OCI-LY3 (cell line): ENCODE results near the gene BAIAP3.

Experiments
- H2AFZ ChIP-seq: fragments of 200-600, 300-600 bp; shearing (Covaris generic); 2 replicates; pipeline ENCODE4 v1.6.0; 2014; ENCODE audit warnings: antibody characterized with exemption, low read depth, low read length
- H3K27ac ChIP-seq: fragments of 200-600, 300-600 bp; sonication (generic); 2 replicates; pipeline ENCODE4 v1.5.1; 2014; ENCODE audit warnings: mild to moderate bottlenecking, low read length, moderate library complexity, mixed read lengths
- H3K27me3 ChIP-seq: fragments of 200-600, 300-600 bp; sonication (generic); 2 replicates; pipeline ENCODE4 v1.6.1; 2014; ENCODE audit warnings: low read depth, low read length, mixed read lengths
- H3K36me3 ChIP-seq: fragments of 200-600, 300-600 bp; sonication (generic); replicated peaks from 2 replicates; pipeline ENCODE3; 2014; ENCODE audit warnings: low read depth, low read length, mixed read lengths
- H3K4me1 ChIP-seq: fragments of 300-600, 200-600 bp; sonication (generic); 2 replicates; pipeline ENCODE4 v1.6.1; 2014; ENCODE audit warnings: low read length, mixed read lengths
- H3K4me2 ChIP-seq: fragments of 200-600, 300-600 bp; sonication (generic); 2 replicates; pipeline ENCODE4 v1.6.1; 2014; ENCODE audit warnings: low read length, mixed read lengths
- H3K4me3 ChIP-seq: fragments of 300-600, 200-600 bp; sonication (generic); 2 replicates; pipeline ENCODE4 v1.5.1; 2014; ENCODE audit warnings: antibody characterized with exemption, mild to moderate bottlenecking, low read length, moderate library complexity
- H3K79me2 ChIP-seq: fragments of 300-600, 200-600 bp; shearing (Covaris generic); 2 replicates; pipeline ENCODE4 v1.6.1; 2014; ENCODE audit warnings: mild to moderate bottlenecking, low read length, mixed read lengths
- H3K9ac ChIP-seq: fragments of 300-600, 200-600 bp; shearing (Covaris generic); 2 replicates; pipeline ENCODE4 v1.6.0; 2014; ENCODE audit warnings: mild to moderate bottlenecking, low read length, moderate library complexity
- H3K9me3 ChIP-seq: fragments of 200-600, 300-600 bp; shearing (Covaris generic); 2 replicates; pipeline ENCODE4 v1.6.1; 2014; ENCODE audit warnings: low read length, mixed read lengths; ENCODE audit not compliant: insufficient read depth
- H4K20me1 ChIP-seq: fragments of 200-600, 300-600 bp; sonication (generic); 2 replicates; pipeline ENCODE4 v1.6.1; 2016; ENCODE audit warnings: low read length, mixed read lengths; ENCODE audit not compliant: insufficient read depth
- EZH2phosphoT487 ChIP-seq: fragments of 200-600 bp; shearing (Covaris generic); IDR thresholded peaks from 2 replicates; pipeline ENCODE4 v1.6.1; 2018; ENCODE audit warnings: antibody characterized with exemption, mixed run types, low read depth
- TF ChIP-seq, protein P1 (sequence below): fragments of 200-600, 300-600 bp; sonication (generic); IDR thresholded peaks from 2 replicates; pipeline ENCODE4 v1.5.1; 2014; ENCODE audit warnings: antibody characterized with exemption, low read length, low read depth

BAIAP3 gene

DNA sequence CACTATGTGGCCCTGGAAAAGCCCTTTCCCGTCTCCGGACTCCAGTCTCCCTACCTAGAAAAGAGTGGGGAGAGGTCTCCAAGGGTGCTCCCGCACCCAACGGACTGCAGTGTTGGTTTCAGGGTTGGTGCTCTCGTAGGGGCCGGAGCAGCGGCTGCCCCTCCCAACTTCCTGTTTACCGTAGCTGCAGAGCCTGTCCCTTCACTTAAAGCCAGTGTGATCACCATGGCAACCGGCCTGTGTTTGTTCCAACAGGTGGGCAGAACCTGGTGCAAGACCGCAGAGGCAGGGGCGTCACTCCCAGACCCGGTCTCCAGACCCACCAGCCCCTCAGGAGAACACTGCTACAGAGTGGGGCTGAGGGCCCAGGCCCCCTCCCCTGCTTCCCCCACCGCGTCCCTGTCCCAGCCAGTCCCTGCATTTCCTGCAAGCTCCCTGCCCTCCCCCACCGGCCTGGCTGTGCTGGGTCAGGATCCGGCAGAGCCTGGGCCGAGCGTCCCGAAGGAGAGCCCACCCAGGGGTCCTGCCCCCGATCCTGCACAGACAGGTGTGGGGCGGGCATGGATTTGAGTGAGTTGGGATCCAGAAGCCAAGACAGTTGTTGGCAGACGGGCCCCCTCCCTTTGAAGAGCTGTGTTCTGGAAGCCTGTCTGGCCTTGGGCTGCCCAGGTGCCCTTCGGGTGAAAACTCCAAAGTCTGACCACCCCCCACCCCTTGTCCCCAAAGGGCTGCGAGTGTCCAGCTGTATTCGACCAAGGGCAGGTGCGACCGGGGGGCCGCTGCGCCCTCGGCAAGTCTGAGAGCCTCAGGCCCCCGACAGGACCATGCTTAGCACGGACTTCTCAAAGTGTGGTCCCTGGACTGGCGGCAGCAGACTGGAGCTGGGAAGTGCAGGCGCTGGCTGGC is 1.5 kb upstream of the BAIAP3 start:
- Histone ChIP-seq H2AFZ (no peak overlapping the region), H3K27ac (no peak overlapping the region), H3K36me3 (no peaks in the 10 kb centered on the region), H3K4me1 (peaks cover 18% of the 10 kb centered on the region), H3K4me3 (peak overlapping the region; percentile 16; the same call in 1 of the 2 replicates), H3K9me3 (no peaks in the 10 kb centered on the region), H4K20me1 (no peaks in the 10 kb centered on the region), H3K4me2 (peak overlapping the region; percentile 42), H3K79me2 (no peaks in the 10 kb centered on the region), H3K27me3 (peaks cover 11% of the 10 kb centered on the region; the same call in 1 of the 2 replicates), H3K9ac (no peak overlapping the region)
- no peak for TF ChIP-seq EZH2phosphoT487
- TF ChIP-seq, protein P1, sequence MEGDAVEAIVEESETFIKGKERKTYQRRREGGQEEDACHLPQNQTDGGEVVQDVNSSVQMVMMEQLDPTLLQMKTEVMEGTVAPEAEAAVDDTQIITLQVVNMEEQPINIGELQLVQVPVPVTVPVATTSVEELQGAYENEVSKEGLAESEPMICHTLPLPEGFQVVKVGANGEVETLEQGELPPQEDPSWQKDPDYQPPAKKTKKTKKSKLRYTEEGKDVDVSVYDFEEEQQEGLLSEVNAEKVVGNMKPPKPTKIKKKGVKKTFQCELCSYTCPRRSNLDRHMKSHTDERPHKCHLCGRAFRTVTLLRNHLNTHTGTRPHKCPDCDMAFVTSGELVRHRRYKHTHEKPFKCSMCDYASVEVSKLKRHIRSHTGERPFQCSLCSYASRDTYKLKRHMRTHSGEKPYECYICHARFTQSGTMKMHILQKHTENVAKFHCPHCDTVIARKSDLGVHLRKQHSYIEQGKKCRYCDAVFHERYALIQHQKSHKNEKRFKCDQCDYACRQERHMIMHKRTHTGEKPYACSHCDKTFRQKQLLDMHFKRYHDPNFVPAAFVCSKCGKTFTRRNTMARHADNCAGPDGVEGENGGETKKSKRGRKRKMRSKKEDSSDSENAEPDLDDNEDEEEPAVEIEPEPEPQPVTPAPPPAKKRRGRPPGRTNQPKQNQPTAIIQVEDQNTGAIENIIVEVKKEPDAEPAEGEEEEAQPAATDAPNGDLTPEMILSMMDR: no peak

DNA sequence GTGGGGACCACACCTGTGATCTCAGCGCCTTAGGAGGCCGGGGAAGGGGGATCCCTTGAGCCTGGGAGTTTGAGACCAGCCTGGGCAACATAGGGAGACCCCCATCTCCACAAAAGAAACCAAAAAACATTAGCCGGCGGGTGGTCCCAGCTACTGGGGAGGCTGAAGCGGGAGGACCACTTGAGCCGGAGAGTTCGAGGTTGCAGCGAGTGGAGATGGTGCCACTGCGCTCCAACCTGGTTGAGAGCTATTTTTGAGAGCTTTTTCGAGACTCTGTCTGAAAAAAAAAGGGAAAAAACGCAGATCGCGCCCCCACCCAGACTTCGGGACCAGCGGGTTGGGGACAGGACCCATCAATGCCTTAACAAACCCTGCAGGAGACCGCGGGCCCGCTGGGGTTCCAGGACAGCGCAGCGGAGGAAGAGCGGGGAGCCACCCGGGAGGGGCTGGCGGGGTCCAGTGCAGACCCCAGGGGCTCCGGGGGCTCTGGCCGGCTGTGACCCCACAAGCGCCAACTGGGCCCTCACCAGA is 762 bp upstream of the BAIAP3 start:
- Histone ChIP-seq H3K27ac (no peak overlapping the region), H3K9ac (no peak overlapping the region), H2AFZ (no peak overlapping the region), H3K4me2 (no peak overlapping the region), H4K20me1 (no peaks in the 10 kb centered on the region), H3K4me3 (no peak overlapping the region), H3K79me2 (no peaks in the 10 kb centered on the region), H3K36me3 (no peaks in the 10 kb centered on the region), H3K27me3 (peaks cover 15% of the 10 kb centered on the region; the same call in 1 of the 2 replicates), H3K9me3 (no peaks in the 10 kb centered on the region), H3K4me1 (peaks cover 19% of the 10 kb centered on the region)
- TF ChIP-seq EZH2phosphoT487: no peak
- TF ChIP-seq, protein P1: no peak

DNA sequence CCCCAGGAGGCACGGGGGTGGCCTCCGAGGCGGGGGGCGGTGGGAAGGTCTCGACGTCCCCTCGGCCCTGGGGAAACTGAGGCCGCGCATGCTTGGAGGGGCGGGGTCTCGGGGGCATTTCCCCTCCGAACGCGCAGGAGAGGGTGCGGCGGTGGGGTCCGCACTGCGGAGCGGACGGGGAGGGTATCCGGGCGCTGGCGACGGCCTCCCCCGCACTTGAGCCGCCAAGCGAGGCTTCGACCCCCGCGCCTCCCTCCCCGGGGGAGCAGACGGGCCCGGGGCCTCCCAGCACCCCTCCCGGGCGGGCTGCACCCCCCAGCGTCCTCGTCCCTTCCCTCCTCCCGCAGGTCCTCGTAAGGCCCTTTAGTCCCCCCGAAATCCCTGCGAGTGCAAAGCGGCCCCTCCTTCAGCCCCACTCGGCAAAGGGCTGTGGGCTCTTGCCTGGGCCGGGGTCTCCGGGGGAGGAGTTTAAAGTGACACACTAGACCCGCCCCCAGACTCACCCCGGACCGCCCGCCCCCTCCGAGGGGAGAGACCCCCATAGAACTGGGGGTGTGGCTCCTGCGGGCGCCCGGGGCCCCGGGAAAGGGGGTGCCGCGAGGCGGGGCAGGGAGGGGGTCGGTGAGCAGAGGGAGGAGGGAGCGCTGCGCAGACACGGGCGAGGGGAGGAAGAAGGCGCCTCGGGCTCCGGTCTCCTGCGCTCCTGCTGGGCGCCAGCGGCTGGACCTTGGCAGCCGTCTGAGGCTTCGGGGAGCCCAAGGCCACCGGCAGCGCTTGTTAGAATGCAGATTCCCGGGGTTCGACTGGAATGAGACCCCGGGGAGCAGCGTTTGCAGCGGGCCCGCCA is 632 bp downstream of the BAIAP3 start:
- Histone ChIP-seq H3K4me1 (peaks cover 31% of the 10 kb centered on the region), H3K27ac (no peak overlapping the region), H3K36me3 (no peaks in the 10 kb centered on the region), H3K4me3 (no peak overlapping the region), H3K9ac (no peak overlapping the region), H3K27me3 (peaks cover 15% of the 10 kb centered on the region; the same call in 1 of the 2 replicates), H3K79me2 (no peaks in the 10 kb centered on the region), H3K9me3 (no peaks in the 10 kb centered on the region), H4K20me1 (no peaks in the 10 kb centered on the region), H2AFZ (no peak overlapping the region), H3K4me2 (no peak overlapping the region)
- no peak for TF ChIP-seq EZH2phosphoT487
- TF ChIP-seq, protein P1: no peak
